Pons (tissue), 1 donor: ENCODE data around the gene NEGR1.

Experiments
- DNase-seq: peaks from one replicate; pipeline ENCODE4 v3.0.0-alpha.2; 2016; ENCODE audit warnings: low spot score

Gene NEGR1

DNA sequence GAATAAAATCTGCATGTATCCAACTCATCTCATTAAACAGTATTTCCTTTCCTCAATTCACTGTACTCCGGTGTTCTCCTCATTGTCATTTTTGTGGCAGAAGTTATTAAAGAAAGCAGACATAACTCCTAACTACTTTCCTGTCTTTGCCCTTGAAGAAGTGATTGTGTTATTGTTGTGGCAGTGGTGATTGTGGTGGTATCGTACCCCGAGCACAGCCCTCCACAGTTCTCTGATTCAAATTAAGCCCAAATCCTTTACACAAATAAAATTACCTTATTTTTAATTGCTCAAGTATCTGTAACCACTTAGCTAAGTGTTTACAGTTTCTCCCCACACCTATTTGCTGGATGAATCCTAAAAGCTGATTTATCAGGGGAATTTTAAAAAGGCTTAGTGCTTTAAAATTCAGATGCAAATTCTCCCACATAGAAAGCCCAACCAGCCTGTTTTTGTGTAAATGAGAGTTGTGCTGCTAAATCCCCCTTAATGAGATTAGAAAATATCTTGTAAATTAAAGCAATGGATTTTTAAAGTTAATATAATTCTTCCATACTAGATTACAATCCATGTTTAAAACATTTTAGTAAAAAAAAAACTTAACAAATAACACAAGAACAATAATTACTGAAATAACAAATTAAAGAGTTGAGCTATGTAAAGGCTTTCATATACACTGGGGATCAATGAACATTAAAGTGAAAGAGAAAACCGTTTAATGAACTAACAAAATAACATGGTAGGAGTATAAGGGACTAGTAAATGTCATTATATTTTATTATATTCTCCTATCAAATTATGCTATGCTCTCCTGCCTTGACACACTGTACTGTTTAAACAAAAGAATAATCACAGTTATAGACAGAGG, 259.0 kb downstream of the NEGR1 start:
- DNase-seq: no peak

DNA sequence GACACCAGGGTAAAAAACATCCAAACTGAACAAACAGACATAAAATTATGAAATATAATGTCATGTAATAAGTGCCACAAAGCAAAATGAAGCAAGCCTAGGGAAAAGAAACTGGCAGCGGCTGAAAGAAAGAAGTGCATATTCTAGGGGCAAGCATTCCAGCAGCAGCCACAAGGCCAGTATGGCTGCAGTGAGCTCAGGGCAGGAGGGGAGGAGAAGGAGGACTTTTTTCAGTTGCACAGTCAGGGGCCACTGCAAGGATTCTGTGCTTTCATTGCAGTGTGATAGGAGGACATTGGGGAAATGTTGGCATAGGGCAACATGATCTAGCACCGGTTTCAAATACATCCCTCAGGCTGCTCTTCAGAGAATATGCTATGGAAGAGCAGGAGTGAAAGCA, 263.8 kb downstream of the NEGR1 start:
- DNase-seq: no peak

DNA sequence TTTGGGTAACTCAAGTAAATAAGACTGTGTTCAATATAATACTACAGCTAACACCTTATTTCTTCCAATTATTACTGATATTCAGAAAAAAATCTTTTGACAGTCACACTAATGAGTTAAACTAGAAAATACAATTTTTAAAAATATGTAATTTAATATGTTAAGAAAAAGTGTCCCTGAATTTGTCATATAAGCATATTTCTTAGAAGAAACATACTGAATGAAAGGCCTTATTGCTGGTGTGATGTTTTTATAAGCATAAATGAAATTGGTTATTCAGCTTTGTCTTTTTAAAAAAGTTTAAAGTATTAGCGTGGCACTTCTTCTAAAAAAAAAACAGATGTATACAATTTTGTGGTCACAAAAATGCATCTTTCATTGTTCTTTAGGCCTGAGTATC, 267.3 kb downstream of the NEGR1 start:
- no peak for DNase-seq

DNA sequence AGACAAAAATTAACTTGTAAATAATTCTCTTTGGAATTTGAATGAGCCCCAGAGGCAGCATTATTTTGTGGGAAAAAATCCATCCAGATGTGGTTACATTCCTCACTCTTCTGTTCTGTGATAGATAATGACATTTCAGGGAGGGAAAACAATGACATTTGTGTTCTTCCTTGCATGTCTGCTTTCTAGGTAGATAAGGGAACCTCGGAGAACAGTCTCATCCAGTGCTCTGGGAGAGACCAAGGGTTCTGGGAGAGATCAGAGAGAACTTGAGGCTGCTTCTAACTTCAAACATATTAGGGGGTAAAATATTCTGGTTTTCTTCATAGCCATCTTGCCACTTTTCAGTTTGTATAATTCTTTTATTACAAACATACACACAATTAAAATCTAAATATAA, 269.2 kb downstream of the NEGR1 start:
- DNase-seq: no peak

DNA sequence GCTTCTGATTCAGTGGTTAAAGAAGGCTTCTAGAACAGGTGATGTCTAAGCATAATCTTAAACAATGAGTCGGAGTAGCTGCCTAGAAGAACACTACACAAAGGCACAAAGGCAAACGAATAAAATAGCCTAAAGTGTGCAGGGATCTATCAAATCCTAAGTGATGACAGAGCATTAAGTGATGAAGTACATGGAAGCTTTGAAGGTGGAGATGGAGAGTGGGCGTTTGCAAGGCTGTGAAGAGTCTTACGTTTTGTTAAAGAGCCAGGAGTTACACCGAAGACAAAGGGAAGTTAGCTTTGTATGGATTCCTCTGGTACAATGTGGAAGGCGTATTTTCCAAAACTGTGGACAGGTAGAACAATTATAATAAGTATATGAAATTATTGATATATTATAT, 270.6 kb downstream of the NEGR1 start:
- DNase-seq: no peak

DNA sequence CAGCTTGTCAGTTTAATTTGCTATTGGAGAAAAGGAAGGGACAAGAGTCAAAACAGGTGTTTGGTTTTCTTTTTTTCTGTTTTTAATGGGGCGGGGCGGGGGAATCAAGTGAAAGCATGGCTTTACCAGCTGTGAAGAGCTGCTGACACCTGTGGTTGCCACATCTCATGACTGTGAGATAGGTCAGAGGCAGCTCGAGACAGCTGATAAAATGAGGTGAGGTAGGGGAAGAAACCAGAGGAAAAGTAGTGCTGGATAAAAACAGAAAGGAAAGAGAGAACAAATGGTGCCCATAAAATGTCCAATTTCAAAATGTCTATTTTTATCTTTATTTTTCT, 272.3 kb downstream of the NEGR1 start:
- no peak for DNase-seq

DNA sequence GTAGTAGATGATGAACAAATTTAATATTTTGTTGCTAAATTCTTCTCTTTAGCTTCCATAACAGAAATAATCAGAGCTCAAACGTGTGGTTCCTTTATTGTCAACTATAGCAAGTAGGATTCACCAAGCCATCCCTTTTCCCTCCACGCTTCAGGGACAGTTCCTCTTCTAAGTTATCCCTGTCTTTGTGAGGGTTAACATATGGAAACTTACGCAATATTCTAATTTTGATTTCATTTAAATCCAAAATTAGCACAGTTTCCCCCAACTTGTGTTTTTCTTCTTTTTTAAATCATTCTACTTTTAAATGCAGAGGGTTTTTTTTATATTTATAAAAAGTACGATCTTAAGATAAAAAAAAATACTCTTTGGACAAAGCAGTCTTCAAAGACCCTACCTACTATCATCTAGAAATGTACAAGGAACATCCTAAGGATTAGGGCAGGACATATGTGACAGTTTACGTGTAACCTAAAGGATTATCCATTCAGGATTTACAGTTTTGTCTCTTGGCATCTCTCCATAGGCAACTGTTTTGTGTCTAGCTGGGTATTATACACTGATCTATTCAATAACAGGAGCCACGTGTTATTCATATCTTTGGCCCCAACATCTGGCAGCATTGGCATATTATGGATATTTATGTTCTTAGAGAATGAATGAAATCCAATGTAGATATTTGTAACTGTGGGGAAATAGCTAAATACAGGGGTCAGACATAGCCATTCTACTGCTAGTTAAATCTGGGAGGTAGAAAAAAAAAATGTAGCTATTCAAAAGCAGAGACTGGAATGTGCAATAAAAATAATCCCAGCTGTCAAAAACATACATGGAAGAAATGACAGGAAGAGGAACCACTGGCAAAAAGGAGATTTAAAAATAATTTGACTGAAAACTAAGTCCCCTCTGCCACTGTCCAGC, 272.9 kb downstream of the NEGR1 start:
- DNase-seq: no peak

DNA sequence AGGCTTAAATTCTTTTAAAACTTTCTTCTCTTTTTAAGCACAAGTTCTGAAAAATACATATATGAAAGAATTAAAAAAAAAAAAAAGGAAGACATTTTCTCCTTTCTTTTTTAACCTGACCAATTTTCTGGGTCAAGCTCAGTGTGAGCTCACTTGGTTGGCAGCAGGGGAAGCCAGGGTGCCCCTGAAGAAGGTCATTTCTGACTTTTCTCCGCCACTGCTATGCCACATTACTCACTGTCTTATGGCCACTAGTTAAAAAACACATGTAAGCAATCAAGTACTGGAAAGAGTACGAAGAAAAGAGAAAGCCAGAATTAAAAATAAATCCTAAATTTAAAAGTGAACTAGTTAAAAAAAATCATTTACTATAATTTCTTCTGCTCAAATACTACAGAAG, 275.0 kb downstream of the NEGR1 start:
- DNase-seq: no peak

DNA sequence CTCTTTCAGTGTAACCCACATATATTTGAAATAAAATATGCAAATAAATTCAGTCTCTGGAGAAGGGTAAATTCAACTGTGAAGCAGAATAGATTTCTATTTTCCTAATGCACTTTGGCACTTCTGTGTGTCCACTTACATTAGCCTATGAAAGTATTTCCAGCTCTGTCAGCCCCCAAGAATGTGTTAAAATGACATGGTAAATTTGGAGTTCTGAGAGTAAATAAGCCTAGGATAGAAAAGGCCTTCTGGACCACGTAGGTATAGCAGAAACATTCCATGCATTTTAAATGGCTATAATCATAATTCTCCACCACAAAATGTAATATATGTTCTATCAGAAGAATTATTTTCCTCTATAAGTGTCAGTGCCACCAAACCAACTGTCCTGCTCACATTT, 276.2 kb downstream of the NEGR1 start:
- DNase-seq: no peak

DNA sequence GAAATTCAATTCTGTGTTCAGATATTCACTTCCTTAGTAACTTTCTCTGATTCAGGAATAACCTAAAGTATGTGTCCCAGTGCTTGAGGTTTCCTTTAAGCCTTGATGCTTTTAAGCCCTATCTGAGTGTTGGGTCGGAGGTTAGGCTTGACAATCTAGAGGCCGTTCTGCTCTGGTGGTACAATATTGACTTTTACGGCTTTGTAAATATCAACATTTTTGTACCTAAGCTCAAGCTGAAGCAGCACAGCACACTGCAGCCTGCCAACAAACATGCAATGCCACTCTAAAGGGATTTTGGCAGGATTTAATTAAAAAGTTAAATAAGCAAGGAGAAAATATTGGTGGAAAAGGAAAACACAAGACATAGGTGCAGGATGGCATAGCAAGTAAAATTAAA, 279.2 kb downstream of the NEGR1 start:
- DNase-seq: no peak

DNA sequence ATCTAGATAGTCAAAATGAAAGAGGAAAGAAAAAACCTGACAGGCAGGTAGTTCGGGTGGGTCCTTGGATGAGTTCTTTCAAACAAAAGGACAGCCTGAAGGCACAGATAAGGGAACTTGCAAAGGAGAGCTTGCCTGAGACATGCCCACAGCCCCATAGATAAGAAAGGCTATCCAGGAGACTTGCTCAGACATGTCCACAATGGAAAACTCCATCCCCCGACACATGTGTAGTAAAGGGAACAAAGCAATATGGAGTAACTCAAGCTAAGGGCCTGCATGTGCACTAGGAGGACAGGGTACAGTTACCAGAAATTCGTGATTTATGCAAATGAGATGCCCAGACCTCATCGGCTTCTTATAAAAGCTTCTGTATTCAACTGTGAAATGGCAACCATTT, 281.5 kb downstream of the NEGR1 start:
- DNase-seq: no peak

DNA sequence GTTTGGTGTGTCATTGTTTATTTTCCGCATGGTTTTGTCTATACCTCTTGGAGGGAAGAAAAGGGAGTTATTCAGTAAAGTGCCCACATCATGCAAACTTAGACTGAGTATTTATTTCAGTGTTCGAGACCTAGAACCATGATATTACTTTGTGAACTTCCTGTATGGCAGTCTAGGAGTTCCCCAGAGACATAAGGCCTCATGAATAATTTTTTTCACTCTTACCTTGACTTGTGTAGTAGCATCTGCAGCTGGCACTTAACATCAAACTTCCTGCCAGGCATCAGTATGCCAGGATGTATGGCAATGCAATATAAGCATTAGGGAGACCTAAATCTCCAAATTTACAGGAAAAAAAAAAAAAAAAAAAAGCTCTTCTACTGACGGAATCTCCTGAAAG, 287.7 kb downstream of the NEGR1 start:
- no peak for DNase-seq

DNA sequence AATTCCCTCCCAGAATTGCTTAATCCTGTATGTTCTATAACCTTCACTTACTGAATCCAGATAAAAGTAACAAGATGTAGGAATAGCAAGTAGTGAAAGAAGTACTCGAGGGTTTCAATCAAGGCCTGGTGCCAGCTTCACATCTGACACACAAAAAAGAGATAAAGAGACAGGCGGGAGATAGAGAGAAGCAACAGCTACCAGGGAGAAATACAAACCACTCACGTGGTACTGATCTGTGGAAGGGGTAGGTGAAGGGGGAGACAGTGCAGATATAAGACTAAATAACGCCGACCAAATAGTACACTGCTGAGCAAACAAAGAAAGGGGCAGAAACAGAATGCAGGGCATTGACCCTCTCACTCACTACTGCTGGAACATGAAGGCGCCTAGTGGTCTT, 295.2 kb downstream of the NEGR1 start:
- no peak for DNase-seq

DNA sequence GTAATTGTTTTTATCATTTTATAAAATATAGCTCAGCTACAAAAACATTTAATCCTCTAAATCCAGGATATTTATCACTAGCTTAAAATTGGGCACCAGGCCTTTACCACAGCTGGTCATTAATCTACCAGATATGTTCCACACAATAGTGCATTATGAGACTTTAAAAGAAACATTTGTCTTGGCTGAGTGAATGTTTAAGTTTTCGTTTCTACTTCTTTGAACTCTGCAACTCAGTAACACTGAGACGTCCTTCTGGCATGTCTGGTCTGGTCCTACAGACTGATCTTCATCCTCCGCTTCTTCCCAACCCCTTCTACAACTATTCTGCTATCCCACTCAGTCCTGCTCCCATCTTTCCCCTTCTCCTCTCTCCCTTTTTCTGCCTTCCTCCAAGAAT, 296.2 kb downstream of the NEGR1 start:
- no peak for DNase-seq

DNA sequence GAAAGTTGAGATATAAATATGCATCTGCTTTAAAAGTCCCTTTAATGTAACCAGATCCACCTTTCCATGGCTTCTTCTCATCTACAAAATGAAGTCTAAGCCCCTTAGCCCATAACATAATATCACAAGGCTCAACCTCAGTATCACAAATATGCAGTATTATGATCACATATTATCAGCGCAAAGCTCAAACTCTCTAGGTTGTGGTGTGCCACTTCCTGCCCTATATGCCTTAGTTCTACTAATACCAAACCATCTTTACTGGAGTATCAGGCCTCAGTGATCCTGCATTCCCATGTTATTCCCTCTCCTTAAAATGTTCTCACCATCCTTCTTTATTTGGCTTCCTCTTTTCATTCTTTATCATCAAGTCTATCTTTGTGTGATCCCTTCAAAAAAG, 301.8 kb downstream of the NEGR1 start:
- no peak for DNase-seq

DNA sequence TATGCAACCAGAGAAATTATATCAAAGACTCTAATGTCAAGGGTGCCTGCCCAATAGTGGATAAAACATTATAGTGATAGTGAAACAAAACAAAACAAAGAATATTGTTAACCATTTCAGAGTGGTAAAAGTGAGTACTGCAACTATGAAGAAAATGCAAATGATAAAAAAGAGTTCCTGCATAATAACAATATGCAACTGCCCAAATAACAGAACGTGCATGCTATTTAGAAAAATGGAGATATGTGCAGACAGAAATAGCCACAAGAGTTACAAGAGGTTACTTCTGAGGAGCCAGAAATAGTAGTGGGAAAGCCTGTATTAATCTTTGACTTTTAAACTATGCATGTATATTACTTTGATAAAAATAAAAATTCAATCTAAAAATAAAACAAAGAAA, 302.5 kb downstream of the NEGR1 start:
- DNase-seq: no peak

DNA sequence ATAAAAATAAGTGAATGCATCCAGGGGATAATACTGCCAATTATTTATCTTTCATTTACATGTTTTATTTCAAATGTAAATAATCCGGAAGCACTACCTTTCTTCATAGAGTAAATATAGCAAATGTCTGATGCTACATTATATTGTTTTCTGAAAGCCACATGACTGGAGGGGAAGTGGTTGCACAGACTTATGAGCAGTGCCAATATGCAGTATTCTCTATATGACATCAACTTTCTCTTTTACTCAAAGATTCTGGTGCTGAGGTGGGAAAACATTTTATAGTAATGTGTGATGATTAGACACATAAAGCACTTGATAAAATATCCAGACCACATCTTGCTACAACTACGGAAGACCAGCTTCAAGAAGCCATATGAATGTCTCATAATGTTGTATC, 314.7 kb downstream of the NEGR1 start:
- no peak for DNase-seq

DNA sequence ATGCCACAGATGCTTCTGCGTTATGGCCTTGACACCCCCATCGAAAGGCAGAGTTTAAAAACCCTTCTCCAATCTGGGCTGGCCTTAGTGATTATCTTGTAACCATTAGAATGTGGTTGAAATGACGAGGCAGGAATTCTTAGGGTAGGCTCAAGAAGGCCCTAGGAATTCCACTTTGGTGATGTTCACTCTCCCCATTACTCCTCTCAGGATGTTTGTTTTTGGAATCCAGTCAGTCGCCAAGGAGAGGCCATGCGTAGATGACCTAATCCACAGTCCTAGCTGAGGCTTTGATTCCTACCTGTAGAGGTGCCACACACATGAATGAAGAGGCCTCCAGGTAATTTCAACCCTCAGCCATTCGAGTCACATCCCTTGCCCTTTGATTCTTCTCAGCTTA, 318.2 kb downstream of the NEGR1 start:
- no peak for DNase-seq

DNA sequence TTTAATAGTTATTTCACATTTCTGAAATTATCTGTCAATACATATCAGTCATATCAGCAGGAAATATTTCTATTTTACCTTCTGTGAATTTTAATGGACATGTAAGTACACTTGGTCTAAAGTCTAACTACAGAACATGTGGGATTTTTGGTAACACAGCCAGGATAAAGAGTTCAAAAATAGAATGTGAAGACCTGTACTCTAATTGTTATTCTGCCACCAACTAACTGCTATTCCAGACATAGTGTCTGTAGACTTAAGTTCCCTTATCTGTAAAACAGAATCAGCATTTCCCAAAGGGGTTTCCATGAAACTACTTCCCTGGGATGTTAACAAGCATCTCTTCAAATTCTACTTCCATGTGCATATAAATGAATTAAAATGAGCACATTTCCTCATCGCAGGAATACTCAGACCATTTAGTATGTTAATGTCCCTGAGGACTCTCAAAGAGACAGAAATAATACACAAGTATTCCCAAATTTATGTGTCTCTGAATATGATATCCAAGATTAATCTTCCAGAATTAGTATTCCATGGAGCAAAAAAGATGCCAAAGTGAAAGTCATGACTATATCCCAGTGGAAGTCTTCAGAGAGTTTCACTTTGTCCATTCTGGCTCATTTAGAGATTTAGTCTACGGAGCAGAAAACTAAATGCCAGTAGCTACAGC, 325.6 kb downstream of the NEGR1 start:
- no peak for DNase-seq

DNA sequence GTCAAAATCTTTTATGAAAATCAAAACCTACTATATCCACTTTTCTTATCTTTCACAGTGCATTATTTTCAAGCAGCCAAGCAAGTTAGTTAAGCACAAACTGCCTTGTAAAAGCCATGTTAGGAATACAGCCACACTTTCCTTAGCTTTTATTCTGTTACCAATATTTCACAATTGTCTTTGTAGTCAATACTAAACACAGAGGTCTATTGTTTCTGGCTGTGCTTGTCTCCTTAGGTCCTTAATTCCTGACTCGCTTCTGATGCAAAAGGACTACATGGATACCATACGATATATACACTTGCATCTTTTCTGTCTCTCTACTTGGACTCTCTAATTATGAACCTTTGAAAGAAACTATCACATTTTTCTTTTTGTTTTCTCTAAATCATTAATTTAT, 331.8 kb downstream of the NEGR1 start:
- peak; percentile 90 for DNase-seq

DNA sequence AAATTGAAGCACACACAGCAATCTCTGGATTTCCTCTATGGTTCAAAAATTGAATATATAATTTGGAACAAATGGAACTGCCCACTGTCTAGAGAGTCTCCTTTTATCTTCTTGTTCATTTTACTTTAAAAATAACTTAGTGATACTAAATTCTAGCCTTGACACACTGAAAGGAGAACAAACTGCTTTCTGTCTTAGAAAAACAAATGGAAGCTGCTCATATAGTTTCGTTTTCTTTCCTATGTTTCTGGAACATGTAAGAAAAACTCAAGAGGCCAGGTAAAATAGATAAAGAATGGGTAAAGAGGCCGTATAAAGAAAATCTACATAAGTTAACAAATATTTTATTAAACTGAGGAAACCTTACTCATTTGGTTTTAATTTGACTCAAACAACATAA, 332.7 kb downstream of the NEGR1 start:
- DNase-seq: no peak

DNA sequence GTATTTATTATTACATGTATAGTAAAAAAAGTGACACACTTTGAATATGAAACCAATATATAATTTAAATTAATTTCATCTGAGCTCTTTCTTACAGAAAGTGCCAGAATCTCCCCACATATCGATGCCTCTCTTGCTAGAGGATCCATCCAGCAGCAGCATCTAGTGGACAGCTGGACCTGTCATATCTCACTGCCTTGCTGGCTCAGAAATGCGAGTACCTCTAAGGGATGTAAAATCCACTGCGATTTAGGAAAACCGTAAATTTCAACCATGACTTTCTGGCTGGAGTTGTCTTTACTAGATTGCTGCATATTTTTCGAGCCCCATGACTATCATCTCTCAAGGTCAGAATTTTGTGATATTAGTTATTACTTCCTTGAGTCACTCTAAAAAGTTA, 333.8 kb downstream of the NEGR1 start:
- no peak for DNase-seq

DNA sequence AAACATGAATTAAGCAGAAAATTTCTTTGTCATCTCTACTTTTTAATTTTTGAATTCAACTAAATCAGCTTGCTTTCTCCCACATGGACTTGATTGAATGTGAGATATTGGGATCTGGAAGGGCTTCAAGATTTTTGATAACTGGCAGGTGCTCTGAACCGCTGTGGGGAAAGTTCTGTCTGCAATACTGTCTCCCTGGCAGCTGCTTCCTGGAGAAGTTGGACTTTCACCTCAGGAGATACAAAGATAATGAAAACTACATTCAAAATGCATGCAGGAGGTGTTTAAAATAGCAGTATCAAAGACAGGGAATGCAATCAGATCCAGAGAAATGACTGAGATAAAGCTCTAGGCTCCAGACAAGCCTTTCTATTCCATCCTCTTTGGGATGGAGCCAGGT, 338.3 kb downstream of the NEGR1 start:
- DNase-seq: no peak
